MV-4-11 (cell line): ENCODE data around the gene C1QTNF8.

Source experiments
- DNase-seq: peaks from one replicate; lab custom pipeline; 2025; lab: John Stamatoyannopoulos, UW

C1QTNF8 gene

GRCh38 chr16:1077877-1078578 is 18.0 kb downstream of the C1QTNF8 start:
- DNase-seq: no peak

- DNase-seq: no peak
These were observed 19.1 kb downstream of the C1QTNF8 start for GRCh38 chr16:1076801-1077576.

GRCh38 chr16:1075546-1075945 is 20.5 kb downstream of the C1QTNF8 start:
- DNase-seq: no peak

GRCh38 chr16:1074379-1074649 is 21.7 kb downstream of the C1QTNF8 start:
- DNase-seq: no peak

- DNase-seq: no peak
These were observed 22.3 kb downstream of the C1QTNF8 start for GRCh38 chr16:1073566-1074378.

- DNase-seq: no peak
These were observed 22.8 kb downstream of the C1QTNF8 start for GRCh38 chr16:1073262-1073558.

- DNase-seq: no peak
These were observed 23.4 kb downstream of the C1QTNF8 start, which contains the start of gene SSTR5 for GRCh38 chr16:1072526-1073261. SSTR5 (plus strand) TSS chr16:1072747; CDS start chr16:1078869, 6,122 bp downstream.

GRCh38 chr16:1071561-1072225 is 24.4 kb downstream of the C1QTNF8 start:
- DNase-seq: no peak

GRCh38 chr16:1070864-1071408 is 25.1 kb downstream of the C1QTNF8 start:
- no peak for DNase-seq

GRCh38 chr16:1070084-1070863 is 25.8 kb downstream of the C1QTNF8 start:
- DNase-seq: no peak

- no peak for DNase-seq
These were observed 26.9 kb downstream of the C1QTNF8 start for GRCh38 chr16:1069154-1069553.

GRCh38 chr16:1068451-1068850 is 27.6 kb downstream of the C1QTNF8 start:
- no peak for DNase-seq

GRCh38 chr16:1067629-1068028 is 28.4 kb downstream of the C1QTNF8 start:
- no peak for DNase-seq

GRCh38 chr16:1066584-1067172 is 29.4 kb downstream of the C1QTNF8 start:
- no peak for DNase-seq

GRCh38 chr16:1065469-1066128 is 30.4 kb downstream of the C1QTNF8 start:
- no peak for DNase-seq

GRCh38 chr16:1063728-1064127 is 32.3 kb downstream of the C1QTNF8 start:
- no peak for DNase-seq

GRCh38 chr16:1062895-1063294 is 33.1 kb downstream of the C1QTNF8 start:
- no peak for DNase-seq

GRCh38 chr16:1061769-1062505 is 34.1 kb downstream of the C1QTNF8 start:
- no peak for DNase-seq
